HG03097 (cell line): ENCODE measurements around the gene FBXO27.
"Not testable (repeated sequence)": the region's sequence is repeated elsewhere in the genome, so short reads cannot be mapped to it uniquely, and the experiment has no call there.

ENCODE experiments used
- ATAC-seq: cut with Tn5 transposase; IDR thresholded peaks from one replicate; pipeline ENCODE4 v1.9.1; 2021; ENCODE audit not compliant: unreplicated experiment, low FRiP score

The FBXO27 gene

GRCh38 chr19:38989066-38989605 is 43.2 kb downstream of the FBXO27 start:
- ATAC-seq: no peak

DNA sequence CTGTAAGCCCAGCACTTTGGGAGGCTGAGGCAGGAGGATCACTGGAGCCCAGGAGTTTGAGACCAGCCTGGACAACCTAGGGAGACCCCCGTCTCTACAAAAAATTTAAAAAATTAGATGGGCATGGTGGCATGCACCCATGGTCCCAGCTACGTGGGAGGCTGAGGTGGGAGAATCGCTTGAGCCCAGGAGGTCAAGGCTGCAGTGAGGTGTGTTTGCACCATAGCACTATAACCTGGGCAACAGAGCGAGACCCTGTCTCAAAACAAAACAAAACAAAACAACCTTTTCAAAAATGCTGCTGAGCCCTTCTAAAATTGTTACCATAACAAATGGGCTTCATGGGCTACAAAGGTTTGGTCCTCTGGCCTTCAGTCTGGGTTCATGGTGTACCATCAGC is 43.7 kb downstream of the FBXO27 start:
- ATAC-seq: not testable (repeated sequence)

DNA sequence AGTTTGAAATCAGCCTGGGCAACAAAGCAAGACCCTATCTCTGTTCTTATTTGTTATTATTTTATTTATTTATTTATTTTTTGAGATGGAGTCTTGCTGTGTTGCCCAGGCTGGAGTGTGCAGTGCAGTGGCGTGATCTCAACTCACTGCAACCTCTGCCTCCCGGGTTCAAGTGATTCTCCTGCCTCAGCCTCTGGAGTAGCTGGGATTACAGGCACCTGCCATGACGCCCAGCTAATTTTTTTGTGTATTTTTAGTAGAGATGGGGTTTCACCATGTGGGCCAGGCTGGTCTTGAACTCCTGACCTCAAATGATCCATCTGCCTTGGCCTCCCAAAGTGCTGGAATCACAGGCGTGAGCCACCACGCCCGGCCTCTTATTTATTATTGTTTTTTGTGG is 44.6 kb downstream of the FBXO27 start:
- not testable (repeated sequence) for ATAC-seq

- no peak for ATAC-seq
These were observed 47.1 kb downstream of the FBXO27 start for GRCh38 chr19:38985262-38985661.

DNA sequence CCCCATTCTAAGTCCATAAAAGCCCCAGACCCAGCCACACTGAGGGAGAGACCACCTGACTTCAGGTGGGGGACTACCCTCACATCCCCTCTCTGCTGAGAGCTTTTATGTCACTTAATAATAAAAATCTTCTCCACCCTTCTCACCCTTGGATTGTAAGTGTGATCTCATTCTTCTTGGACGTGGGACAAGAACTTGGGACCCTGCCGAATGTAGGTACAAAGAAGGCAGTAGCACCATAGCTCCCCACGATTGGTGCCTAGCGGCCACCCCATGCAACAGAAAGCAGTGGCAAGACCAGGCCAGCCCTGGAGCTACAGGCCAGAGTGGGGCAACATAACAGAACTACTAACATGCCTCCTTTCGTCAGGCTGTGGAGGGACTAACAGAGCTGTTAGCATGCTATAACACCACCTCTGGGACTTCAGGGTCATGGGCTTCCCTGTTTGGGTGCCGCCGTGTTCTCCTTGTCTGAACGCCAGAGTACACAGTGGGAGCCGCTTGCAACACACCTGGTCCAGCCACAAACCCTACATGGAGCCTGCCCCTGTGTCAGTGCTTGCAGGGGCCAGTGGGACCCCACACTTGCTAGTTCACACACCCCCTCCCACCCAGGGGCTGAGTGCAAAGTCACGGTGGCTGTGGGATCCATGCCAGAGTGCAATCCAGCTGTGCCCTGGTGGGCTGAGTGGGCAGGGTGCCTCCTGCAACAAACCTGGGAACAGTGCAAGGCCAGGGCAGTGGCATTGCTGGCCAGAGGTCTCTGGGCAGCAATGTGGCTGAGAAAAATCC is 51.6 kb downstream of the FBXO27 start:
- no peak for ATAC-seq

DNA sequence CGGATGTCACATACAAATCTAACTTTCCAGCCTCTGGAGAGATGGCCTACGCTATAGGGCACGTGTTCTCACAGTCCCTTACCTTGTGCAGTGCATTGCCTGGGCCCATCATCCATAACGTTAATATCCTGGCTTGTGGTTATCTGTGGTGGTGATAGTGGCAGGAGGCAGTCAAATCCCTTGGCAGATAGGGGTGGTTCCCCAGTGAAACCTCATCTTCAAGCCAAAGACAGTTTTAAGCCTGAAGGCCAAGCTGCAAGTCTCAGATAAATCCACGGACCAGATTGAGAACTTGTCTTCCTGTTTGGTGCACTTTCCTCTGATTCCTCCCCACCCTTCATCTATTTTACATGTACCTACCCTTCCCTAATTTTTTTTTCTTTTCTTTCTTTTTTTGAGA is 52.5 kb downstream of the FBXO27 start:
- ATAC-seq: no peak

DNA sequence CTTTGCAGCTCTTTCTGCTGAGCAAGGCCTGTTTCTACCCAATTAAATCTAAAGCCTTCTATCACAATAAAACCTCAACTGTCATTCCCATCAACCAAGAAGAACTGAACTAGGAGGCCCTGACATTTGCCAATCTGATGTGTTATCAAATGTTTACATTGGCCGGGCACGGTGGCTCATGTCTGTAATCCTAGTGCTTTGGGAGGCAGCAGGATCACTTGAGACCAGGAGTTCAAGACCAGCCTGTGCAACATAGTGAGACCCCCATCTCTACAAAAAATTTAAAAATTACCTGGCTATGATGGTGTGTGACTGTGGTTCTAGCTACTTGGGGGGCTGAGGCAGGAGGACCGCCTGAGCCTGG is 54.0 kb downstream of the FBXO27 start:
- ATAC-seq: no peak

GRCh38 chr19:38977445-38978325 is 54.7 kb downstream of the FBXO27 start:
- peak; percentile 74 for ATAC-seq

DNA sequence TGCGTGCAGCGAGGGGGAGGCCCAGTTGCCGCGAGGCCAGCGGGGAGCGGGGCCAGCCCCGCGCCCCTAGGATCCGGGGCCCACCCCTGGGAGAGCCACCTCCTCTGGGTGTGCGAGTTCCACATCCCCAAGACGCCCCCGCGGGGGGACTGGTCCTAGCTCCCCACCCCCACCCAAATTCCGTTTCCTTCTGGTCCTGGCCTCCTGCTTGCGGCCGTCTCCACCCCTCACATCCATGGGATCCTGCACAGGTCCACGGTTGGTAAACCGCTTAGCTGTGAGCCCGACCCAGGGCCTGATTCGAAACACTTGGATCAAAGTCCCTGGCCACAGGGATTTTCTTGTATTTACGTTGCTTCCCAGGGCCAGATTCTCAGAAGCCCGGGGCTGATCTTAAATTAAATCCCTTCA is 56.5 kb downstream of the FBXO27 start:
- no peak for ATAC-seq

DNA sequence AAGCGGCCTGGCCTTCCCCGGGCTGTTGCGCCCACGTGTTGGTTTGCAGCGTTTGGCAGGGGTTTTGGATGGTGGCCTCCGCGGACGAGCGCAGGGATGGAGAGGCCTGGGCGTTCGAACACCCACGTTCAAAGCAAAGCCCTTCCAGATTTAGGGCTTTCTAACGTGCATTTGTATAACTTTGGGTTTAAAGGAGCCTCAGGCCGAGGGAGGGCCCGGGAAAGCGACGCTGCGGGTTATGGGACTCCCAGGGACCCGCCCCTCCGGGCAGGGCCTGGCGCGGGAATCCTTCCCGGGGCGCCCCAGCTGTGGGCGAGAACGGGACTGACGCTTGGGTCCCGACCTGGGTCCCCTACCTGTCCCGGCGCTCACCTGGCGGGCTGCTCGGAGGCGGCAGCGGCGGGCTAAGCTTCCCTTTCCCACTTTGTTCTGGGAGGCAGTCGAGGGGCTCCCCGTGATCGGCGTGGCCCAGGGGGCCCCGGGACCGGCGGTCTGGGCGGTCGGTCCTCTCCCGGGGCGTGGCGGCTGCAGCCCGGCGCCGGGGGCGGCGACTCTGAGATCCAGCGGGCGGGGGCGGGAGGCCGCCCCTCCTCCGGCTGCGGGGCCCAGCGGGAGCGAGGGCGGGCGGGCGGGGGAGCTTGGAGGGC is 57.0 kb downstream of the FBXO27 start, which contains the start of gene FBXO17:
Gene FBXO17 (minus strand): TSS at position 529 of the 647 bp plus-strand sequence. CDS start 25,423 bp downstream, outside the sequence.
- no peak for ATAC-seq

DNA sequence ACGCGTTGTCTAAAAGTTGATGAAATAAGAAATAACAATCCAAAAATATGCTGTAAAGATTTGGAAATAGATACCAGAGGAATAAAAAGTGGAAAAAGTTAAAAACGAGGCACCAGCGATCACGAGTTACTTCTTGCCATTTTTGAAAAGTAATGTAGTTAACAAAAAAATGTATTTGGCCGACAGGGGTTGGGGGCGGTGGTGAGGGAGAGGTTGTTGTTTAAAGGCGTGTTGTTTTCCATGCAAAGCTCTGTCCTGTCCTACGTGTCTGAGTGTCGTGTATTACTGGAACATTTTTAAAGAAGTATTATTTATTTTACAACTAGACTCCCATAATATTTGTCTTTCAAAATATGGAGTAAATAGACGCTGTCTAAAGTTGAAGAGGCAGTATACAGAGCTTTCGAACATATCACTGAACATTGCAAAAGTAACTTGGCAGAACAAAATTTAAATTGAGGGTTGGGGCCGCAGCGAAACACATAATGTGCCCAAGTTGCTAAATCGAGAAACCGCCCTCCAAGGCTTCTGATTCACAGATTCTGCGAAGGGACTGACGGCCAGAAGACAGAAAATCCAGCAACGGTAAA is 57.6 kb downstream of the FBXO27 start:
- ATAC-seq: no peak
